GM10266 (cell line): ENCODE results near the gene ITGAX.

Source experiments
- DNase-seq: peaks from one replicate; pipeline ENCODE4 v3.0.0; 2012; ENCODE audit errors: extremely low spot score
- TF ChIP-seq, protein P1 (sequence below): IDR thresholded peaks from 2 replicates; pipeline ENCODE4 v1.5.1; 2012; ENCODE audit warnings: mild to moderate bottlenecking, low read depth; ENCODE audit not compliant: control insufficient read depth, insufficient read depth; ENCODE audit errors: missing control alignments

Gene ITGAX

DNA sequence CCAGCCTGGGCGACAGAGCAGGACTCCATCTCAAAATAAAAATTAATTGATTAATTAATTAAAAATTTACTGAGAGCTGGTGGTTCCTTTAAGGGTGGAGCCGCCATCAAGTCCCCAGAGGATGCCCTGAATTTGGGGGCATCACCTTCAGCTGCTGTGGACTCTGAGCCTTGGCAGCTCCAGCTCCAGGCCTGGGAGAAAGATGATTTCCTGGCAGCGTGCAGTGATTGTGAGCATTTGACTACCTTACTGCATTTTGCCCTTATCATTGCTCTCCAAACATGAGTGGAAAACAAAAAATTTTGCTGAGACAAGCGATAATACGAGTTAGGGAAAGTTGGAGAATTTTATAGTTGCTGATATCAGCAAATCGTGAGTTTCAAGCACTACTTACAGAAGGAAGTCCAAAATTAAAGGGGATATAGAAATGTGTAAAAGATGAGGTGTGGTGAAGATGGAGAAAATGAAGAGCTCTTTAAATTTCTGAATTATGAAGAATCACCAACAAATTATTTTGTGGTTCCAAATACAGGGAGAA lies 35.6 kb downstream of the ITGAX start:
- TF ChIP-seq, protein P1, sequence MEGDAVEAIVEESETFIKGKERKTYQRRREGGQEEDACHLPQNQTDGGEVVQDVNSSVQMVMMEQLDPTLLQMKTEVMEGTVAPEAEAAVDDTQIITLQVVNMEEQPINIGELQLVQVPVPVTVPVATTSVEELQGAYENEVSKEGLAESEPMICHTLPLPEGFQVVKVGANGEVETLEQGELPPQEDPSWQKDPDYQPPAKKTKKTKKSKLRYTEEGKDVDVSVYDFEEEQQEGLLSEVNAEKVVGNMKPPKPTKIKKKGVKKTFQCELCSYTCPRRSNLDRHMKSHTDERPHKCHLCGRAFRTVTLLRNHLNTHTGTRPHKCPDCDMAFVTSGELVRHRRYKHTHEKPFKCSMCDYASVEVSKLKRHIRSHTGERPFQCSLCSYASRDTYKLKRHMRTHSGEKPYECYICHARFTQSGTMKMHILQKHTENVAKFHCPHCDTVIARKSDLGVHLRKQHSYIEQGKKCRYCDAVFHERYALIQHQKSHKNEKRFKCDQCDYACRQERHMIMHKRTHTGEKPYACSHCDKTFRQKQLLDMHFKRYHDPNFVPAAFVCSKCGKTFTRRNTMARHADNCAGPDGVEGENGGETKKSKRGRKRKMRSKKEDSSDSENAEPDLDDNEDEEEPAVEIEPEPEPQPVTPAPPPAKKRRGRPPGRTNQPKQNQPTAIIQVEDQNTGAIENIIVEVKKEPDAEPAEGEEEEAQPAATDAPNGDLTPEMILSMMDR, result no peak
- DNase-seq, result no peak

DNA sequence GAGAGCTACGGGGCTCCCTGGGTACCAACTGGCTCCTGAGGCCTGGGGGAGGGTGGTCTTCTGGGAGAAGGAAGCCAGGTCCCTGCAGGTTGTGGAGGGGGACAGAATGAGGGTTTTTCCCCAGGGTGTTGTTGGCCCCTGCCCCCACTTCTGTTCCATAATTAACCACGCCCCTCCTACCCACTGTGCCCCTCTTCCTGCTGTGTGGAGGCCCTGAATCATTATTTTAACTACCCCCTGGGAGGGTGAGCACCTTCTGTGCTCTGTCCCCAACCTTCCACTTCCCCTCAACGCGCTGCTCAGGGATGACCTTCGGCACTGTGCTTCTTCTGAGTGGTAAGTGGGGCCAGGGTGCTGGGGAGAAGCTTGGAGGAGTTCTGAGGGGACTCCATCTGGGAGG lies 38.1 kb downstream of the ITGAX start, which contains the start of gene ITGAD:
ITGAD (plus strand) TSS at position 280 of the 400 bp plus-strand sequence; CDS start at position 306, 26 bp downstream.
- TF ChIP-seq, protein P1, result no peak
- DNase-seq, result no peak

DNA sequence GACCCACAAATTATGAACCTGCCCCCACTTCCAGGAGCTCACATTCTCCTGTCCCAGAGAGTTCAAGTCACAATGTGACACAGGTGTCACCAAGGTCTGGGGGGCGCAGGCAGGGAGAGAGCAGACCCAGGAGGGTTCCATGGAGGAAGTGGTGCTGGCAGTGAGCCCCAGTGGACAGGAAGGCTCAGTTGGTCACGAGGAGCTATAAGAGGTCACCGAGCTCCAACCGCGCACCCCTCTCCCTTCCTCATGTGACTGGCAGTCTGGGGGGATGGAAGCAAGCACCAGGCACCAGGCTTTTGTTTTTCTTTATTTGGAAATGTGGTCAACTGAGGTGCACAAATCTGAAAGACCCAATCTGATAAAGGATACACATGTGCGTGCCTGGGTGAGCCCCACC lies 40.7 kb downstream of the ITGAX start:
- TF ChIP-seq, protein P1, result no peak
- DNase-seq, result no peak

DNA sequence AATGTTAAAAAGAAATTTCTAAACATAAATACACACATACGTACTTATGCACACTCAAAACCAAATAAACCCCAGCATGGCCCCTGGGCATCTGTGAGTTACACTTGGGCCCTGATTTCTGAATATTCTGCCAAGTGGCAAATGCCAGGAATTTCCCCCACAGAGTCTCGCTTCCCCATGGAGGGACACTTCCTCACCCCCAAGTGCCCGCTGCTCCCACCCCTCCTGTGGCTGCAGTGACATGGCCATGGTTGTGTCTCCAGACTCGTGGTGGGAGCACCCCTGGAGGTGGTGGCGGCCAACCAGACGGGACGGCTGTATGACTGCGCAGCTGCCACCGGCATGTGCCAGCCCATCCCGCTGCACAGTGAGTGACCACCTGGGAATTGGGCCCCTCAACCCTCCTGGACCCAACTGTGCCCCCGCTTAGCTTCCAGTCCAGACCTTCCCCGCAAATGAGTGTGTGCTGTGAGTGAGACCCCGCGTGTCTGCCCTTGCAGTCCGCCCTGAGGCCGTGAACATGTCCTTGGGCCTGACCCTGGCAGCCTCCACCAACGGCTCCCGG lies 42.2 kb downstream of the ITGAX start:
- TF ChIP-seq, protein P1, result no peak

DNA sequence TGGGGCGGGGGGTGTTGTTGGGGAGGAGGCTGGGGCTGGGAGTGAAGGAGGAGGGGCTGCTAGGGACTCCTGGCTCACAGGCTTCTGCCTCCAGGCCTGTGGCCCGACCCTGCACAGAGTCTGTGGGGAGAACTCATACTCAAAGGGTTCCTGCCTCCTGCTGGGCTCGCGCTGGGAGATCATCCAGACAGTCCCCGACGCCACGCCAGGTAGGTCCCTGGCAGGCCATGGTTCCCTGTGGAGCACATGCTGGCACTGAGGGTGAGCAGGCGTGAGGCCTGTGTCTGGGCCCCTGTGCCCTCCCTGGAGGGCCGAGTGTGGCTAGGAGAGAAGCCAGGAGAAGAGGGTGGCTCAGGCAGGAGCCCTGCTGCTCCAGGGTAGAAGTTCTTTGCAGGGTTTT lies 42.7 kb downstream of the ITGAX start:
- no peak for DNase-seq
- TF ChIP-seq, protein P1, result no peak

More for the DNA sequence above, 42.2 kb downstream of the ITGAX start:
- no peak for DNase-seq

DNA sequence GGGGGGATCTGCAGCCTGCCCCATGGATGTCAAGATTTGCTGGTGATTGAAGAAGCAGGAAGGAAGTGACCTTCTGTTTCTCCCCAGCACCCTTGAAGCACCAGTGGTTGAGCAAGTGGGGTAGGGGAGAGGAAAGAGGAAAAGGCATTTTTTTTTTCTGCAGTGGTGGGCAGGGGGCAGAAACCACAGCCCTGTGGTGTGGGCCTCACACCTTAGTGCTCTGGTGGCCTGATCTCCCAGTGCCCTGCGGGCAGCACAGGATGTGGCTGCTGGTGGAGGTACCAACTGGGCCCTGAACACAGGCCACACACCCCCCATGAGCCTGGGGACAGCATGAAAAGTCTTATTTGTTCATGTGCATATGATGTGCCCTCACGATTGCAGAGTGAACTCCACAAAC lies 45.2 kb downstream of the ITGAX start:
- TF ChIP-seq, protein P1, result no peak
- no peak for DNase-seq

DNA sequence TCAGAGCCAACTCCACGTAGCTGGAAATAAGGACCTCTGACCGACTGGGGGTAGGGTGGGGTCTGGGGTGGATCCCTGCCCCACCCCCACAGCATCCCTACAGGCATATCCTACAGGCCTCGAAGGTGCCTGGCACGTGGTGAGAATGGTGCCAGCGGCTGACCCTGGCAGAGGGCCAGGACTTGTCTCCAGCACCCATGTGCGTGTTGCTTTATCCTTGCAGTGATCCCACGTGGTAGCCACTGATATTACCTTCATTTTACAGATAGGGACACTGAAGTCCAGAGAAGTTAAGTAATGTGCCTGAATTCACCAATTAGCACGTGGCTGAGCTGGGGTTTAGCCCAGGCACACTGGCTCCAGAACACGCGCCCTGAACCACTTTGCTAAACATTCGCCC lies 46.5 kb downstream of the ITGAX start:
- TF ChIP-seq, protein P1, result no peak
- no peak for DNase-seq
